HepG2 (cell line): Measurements from ENCODE around the gene CCDC116. TPM values are rescaled to one million over a fixed set of nuclear protein-coding genes. Genes with fewer than 3 reads are reported as not detected.

ENCODE experiments used
- ARHGAP35 ChIP-seq: sonication (generic); formaldehyde crosslinking; IDR thresholded peaks from 2 replicates; pipeline ENCODE4 v1.9.0; 2022; ENCODE audit warnings: mild to moderate bottlenecking, inconsistent platforms, moderate library complexity, missing genetic modification reagents, borderline replicate concordance
- BRCA1 ChIP-seq: sonication (generic); formaldehyde crosslinking; IDR thresholded peaks from 2 replicates; pipeline ENCODE4 v1.4.0; 2020; ENCODE audit warnings: missing genetic modification reagents
- CBX5 ChIP-seq: sonication (generic); formaldehyde crosslinking; IDR thresholded peaks from 2 replicates; pipeline ENCODE4 v1.4.0; 2020; ENCODE audit warnings: missing genetic modification reagents, borderline replicate concordance
- CENPX ChIP-seq: sonication (generic); formaldehyde crosslinking; IDR thresholded peaks from 2 replicates; pipeline ENCODE4 v1.9.0; 2021; ENCODE audit warnings: mild to moderate bottlenecking, missing genetic modification reagents, moderate library complexity
- EEA1 ChIP-seq: sonication (generic); formaldehyde crosslinking; IDR thresholded peaks from 2 replicates; pipeline ENCODE4 v1.5.1; 2020; ENCODE audit warnings: mild to moderate bottlenecking, missing genetic modification reagents, borderline replicate concordance
- ISX ChIP-seq: sonication (generic); formaldehyde crosslinking; conservative IDR thresholded peaks from 2 replicates; pipeline ENCODE4 v1.5.0; 2020; ENCODE audit warnings: missing genetic modification reagents
- MAFK ChIP-seq, 2 experiments: IDR thresholded peaks in 1 of 2; conservative IDR thresholded peaks in 1 of 2; 2 replicates each; pipeline ENCODE4 v1.6.1; 2011; ENCODE audit warnings: improper control_type of control experiment in 2 of 2, low read length in 2 of 2
- PAF1 ChIP-seq: IDR thresholded peaks from 2 replicates; pipeline ENCODE4 v1.6.1; 2016; ENCODE audit warnings: missing genetic modification reagents, missing compliant biosample characterization
- RCOR2 ChIP-seq: IDR thresholded peaks from 2 replicates; pipeline ENCODE4 v1.6.1; 2016; ENCODE audit warnings: missing biosample characterization, missing genetic modification reagents
- RFX1 ChIP-seq: fragments of 450-650 bp; IDR thresholded peaks from 2 replicates; pipeline ENCODE4 v1.6.1; 2017
- SIN3B ChIP-seq: fragments of 150-350 bp; IDR thresholded peaks from 2 replicates; pipeline ENCODE4 v1.6.1; 2014; ENCODE audit warnings: low read length
- SNRNP70 ChIP-seq: fragments of 200-400 bp; formaldehyde crosslinking; IDR thresholded peaks from 2 replicates; pipeline ENCODE4 v1.6.1; 2017; ENCODE audit warnings: mild to moderate bottlenecking, low read depth, low read length, moderate library complexity
- STAT5B ChIP-seq: sonication (generic); formaldehyde crosslinking; IDR thresholded peaks from 2 replicates; pipeline ENCODE4 v1.4.0; 2020; ENCODE audit warnings: missing genetic modification reagents
- THAP11 ChIP-seq: IDR thresholded peaks from 2 replicates; pipeline ENCODE4 v1.6.1; 2016; ENCODE audit warnings: missing biosample characterization, missing genetic modification reagents
- ZBTB20 ChIP-seq: sonication (generic); formaldehyde crosslinking; IDR thresholded peaks from 2 replicates; pipeline ENCODE4 v1.8.1; 2023; ENCODE audit warnings: missing genetic modification reagents, low read depth, mild to moderate bottlenecking, borderline replicate concordance
- ZBTB21 ChIP-seq: sonication (generic); formaldehyde crosslinking; IDR thresholded peaks from 2 replicates; pipeline ENCODE4 v1.4.0; 2020; ENCODE audit warnings: missing genetic modification reagents
- ZKSCAN1 ChIP-seq: fragments of 150-350 bp; IDR thresholded peaks from 2 replicates; pipeline ENCODE4 v1.6.1; 2014; ENCODE audit warnings: low read length
- ZNF354B ChIP-seq: sonication (generic); formaldehyde crosslinking; IDR thresholded peaks from 2 replicates; pipeline ENCODE4 v1.8.0; 2022; ENCODE audit warnings: mild to moderate bottlenecking, missing genetic modification reagents
- ZNF367 ChIP-seq: sonication (generic); formaldehyde crosslinking; IDR thresholded peaks from 2 replicates; pipeline ENCODE4 v1.4.0; 2020; ENCODE audit warnings: missing genetic modification reagents, borderline replicate concordance
- ZNF44 ChIP-seq: sonication (generic); formaldehyde crosslinking; IDR thresholded peaks from 2 replicates; pipeline ENCODE4 v1.5.1; 2020; ENCODE audit warnings: mild to moderate bottlenecking, missing genetic modification reagents
- ZNF589 ChIP-seq: sonication (generic); formaldehyde crosslinking; conservative IDR thresholded peaks from 2 replicates; pipeline ENCODE4 v1.8.0; 2022; ENCODE audit warnings: mild to moderate bottlenecking, moderate library complexity, missing genetic modification reagents
- ZNF720 ChIP-seq: sonication (generic); formaldehyde crosslinking; IDR thresholded peaks from 2 replicates; pipeline ENCODE4 v1.4.0; 2020; ENCODE audit warnings: missing genetic modification reagents
- ZNF792 ChIP-seq: IDR thresholded peaks from 2 replicates; pipeline ENCODE4 v1.6.1; 2016
- ZSCAN21 ChIP-seq: sonication (generic); formaldehyde crosslinking; IDR thresholded peaks from 2 replicates; pipeline ENCODE4 v1.8.0; 2022; ENCODE audit warnings: mild to moderate bottlenecking, missing genetic modification reagents, moderate library complexity, borderline replicate concordance
- polyA plus RNA-seq, 8 experiments: library from polyadenylated mRNA; depleted of rRNA in 3 of 8; stranded (reverse) in 7 of 8; unstranded in 1 of 8; fragments of >200 nt; fragmentation: Illumina TruSeq in 4 of 8; extraction: Trizol in 4 of 8; gene quantifications; 2 replicates each; pipeline versions ENCODE4 v1.2.1 to v1.2.3, GENCODE V29; 2011 to 2016; ENCODE audit warnings: low read depth in 4 of 8, missing spikeins in 1 of 8, mixed read lengths in 1 of 8; ENCODE audit not compliant: insufficient read depth in 1 of 8
- total RNA-seq, 5 experiments: library from RNA; depleted of rRNA; stranded (reverse); fragments of >200 nt; fragmentation: Illumina TruSeq; extraction: Trizol; gene quantifications; 2 replicates each; pipeline ENCODE4 v1.2.3, GENCODE V29; 2016; ENCODE audit warnings: low read depth in 1 of 5
- TF ChIP-seq, protein P1 (sequence below): sonication (generic); formaldehyde crosslinking; IDR thresholded peaks from 2 replicates; pipeline ENCODE4 v1.4.0; 2020; ENCODE audit warnings: mild to moderate bottlenecking, low read depth, missing genetic modification reagents
- TF ChIP-seq, protein P2 (sequence below): sonication (generic); formaldehyde crosslinking; IDR thresholded peaks from 2 replicates; pipeline ENCODE4 v1.5.0; 2020; ENCODE audit warnings: missing genetic modification reagents
- TF ChIP-seq, protein P3 (sequence below): IDR thresholded peaks from 2 replicates; pipeline ENCODE4 v1.6.1; 2016; ENCODE audit warnings: missing biosample characterization, missing genetic modification reagents, low read depth

Gene CCDC116
- total and polyA plus RNA-seq, 2 of the 13 experiments (the other 11 are each of a cell fraction or from before 2014, with no cell fraction given): 0.15 to 0.33 TPM

DNA sequence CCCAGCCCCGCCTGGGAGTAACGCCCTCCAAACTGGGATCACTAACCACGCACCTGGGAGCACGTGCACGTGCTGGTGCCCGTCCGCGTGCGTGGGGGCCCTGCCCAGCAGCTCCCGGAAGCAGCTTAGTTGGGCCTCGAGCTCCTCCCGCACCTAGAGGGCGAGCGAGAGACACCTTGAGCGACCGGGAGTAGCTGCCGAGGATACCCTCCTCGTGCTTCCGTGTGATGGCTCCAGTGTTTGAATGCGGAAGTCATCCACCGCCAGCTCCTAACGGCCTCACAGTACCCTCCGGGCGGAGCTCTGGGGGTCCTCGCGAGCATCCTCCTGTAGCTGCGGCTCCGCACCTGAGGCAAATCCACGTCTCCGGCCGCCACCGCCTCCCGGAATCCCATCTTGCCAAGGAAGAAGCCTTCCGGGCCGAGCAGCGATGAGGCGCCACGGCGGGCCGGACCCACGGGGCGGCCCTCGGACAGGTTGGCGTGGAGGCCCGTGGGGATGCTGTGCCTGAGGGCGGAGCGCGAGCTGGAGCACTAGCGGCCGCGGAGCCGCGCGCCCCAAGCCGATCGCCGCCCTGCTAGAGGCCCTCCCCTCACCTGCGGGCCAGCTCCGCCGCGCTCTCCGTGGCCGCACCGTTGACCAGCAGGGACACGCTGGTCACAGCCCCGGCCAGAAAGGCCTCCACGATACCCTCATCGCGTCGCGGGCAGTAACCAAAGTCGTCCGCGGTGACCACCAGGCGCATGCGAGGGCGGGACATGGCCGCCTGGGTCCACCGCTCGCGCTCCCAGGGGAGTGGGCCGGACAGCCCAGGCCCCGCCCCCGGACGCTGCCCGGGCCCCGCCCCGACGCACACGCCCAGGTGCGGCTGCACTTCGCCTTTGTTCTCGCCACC is 3.1 kb upstream of the CCDC116 start, which contains the start of gene YDJC (continued):
- TF ChIP-seq, protein P1, sequence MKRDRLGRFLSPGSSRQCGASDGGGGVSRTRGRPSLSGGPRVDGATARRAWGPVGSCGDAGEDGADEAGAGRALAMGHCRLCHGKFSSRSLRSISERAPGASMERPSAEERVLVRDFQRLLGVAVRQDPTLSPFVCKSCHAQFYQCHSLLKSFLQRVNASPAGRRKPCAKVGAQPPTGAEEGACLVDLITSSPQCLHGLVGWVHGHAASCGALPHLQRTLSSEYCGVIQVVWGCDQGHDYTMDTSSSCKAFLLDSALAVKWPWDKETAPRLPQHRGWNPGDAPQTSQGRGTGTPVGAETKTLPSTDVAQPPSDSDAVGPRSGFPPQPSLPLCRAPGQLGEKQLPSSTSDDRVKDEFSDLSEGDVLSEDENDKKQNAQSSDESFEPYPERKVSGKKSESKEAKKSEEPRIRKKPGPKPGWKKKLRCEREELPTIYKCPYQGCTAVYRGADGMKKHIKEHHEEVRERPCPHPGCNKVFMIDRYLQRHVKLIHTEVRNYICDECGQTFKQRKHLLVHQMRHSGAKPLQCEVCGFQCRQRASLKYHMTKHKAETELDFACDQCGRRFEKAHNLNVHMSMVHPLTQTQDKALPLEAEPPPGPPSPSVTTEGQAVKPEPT (CRISPR knock-in tag): peak; percentile 86; the same call in 1 of the 2 replicates
- TF ChIP-seq PAF1 (CRISPR knock-in tag) (no peak), SNRNP70 (no peak), THAP11 (CRISPR knock-in tag) (peak; percentile 86), CBX5 (CRISPR knock-in tag) (peak; percentile 83; the same call in 1 of the 2 replicates), RFX1 (no peak), SIN3B (no peak), ZKSCAN1 (no peak), ZNF44 (CRISPR knock-in tag) (peak; percentile 67; the same call in 1 of the 2 replicates), ZSCAN21 (CRISPR knock-in tag) (peak; percentile 85; the same call in 1 of the 2 replicates), ZBTB20 (CRISPR knock-in tag) (peak; percentile 91), ZNF720 (CRISPR knock-in tag) (0 out of 2 replicates have a peak, but pooled peaks have one; percentile 65), ZNF792 (peak; percentile 70; the same call in 1 of the 2 replicates), ZNF589 (peak; percentile 90), ZBTB21 (CRISPR knock-in tag) (no peak), ZNF367 (CRISPR knock-in tag) (0 out of 2 replicates have a peak, but pooled peaks have one; percentile 90), CENPX (CRISPR knock-in tag) (no peak), ISX (CRISPR knock-in tag) (peak; percentile 87), RCOR2 (CRISPR knock-in tag) (0 out of 2 replicates have a peak, but pooled peaks have one; percentile 20), BRCA1 (CRISPR knock-in tag) (peak; percentile 64), MAFK (conservative IDR thresholded peaks at IDR 0.05 in 1 of 2, IDR thresholded peaks at IDR 0.05 in 1 of 2; ENCODE audit: low read length in 2 of 2) (no peak), ZNF354B (0 out of 2 replicates have a peak, but pooled peaks have one; percentile 10), ARHGAP35 (CRISPR knock-in tag) (peak; percentile 72; the same call in 1 of the 2 replicates), EEA1 (CRISPR knock-in tag) (peak; percentile 56; the same call in 1 of the 2 replicates), STAT5B (CRISPR knock-in tag) (peak; percentile 84)
- TF ChIP-seq, protein P2, sequence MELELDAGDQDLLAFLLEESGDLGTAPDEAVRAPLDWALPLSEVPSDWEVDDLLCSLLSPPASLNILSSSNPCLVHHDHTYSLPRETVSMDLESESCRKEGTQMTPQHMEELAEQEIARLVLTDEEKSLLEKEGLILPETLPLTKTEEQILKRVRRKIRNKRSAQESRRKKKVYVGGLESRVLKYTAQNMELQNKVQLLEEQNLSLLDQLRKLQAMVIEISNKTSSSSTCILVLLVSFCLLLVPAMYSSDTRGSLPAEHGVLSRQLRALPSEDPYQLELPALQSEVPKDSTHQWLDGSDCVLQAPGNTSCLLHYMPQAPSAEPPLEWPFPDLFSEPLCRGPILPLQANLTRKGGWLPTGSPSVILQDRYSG (CRISPR knock-in tag): peak; percentile 89
- TF ChIP-seq, protein P3, sequence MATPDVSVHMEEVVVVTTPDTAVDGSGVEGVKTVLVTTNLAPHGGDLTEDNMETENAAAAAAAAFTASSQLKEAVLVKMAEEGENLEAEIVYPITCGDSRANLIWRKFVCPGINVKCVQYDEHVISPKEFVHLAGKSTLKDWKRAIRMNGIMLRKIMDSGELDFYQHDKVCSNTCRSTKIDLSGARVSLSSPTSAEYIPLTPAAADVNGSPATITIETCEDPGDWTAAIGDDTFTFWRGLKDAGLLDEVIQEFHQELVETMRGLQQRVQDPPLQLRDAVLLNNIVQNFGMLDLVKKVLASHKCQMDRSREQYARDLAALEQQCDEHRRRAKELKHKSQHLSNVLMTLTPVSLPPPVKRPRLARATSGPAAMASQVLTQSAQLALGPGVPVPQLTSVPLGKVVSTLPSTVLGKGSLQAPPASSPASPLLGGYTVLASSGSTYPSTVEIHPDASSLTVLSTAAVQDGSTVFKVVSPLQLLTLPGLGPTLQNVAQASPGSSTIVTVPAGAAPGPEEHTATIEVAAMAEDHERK (CRISPR knock-in tag): peak; percentile 79
